HG03139 (cell line): ENCODE results near the gene POLR3GL.

Experiments used
- ATAC-seq: cut with Tn5 transposase; IDR thresholded peaks from one replicate; pipeline ENCODE4 v1.9.1; 2021; ENCODE audit not compliant: unreplicated experiment

Gene POLR3GL

DNA sequence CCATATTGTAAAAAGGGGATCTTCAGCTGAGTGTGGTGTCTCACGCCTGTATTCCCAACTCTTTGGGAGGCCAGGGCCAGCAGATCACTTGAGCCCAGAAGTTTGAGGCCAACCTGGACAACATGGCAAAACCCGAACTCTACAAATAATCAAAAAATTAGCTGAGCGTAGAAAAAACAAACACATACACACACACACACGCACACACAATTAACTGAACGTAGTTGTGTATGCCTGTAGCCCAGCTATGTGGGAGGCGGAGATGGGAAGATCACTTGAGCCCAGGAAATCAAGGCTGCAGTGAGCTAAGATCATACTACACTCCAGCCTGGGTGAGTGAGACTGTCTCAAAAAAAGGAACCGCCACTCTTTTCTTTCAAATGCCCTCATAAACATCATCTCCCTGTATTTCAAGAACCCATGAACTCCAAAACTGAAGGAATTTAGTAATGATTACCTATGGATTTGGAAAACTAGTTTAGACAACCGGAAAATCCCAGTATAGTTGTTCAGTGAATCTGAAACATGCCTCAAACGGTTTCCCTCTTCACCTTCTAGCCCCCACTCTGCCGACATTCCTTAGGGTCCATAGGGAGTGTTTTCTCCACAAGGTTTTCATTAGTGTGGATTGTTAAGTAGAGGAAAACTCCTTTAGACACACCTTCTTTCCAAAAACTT lies 27.4 kb downstream of the POLR3GL start:
- ATAC-seq, result no peak

DNA sequence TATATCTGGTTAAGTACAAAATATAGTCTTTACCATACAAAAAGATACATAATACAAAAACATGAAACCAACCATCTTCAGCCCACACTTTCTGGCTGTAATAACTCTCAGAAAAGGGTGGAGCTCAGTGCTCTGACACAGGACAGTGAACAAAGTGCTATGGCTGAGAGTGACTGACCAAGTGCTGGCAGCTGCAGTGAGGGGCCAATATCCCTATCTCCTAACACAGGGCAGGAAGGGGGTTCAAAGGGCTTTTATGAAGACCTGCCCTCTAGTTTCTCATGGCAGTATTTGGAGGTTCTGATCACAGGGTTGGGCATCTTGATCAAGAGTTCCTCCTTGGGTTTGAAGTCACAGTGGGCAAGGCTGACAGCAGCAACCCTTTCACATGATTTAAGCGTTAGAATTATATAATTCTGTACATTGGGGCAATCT lies 28.0 kb downstream of the POLR3GL start:
- ATAC-seq, result no peak

DNA sequence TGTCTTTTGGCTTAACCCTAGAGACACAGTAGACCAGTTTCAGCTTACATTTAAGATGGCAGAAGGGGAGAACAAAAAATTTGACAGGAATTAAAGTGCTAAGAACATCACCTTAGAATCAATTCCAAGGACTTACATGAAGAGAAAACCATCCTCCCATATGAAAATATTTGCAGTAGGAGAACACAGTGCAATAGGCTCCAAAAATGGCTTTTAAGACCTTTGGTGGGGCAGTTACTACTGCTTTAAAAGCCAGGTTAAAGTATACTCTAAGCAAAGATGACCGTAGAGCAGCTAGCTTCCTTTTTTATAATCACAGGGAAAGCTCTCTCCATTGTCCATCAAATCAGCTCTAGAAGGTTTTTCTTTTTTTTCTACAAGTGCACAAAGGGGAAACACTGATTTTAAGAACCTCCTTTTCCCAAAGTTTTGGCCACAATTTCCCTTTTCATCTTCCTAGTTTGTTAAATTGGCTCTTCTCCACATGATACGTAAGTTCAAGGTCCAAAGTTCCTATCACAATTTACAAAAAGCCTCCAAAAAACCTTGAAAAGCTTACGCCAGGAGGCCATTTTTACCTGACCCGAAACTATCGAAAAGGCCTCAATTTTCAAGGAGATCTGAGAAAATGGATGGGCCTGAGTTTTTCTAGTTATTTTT lies 28.6 kb downstream of the POLR3GL start:
- ATAC-seq, result no peak

DNA sequence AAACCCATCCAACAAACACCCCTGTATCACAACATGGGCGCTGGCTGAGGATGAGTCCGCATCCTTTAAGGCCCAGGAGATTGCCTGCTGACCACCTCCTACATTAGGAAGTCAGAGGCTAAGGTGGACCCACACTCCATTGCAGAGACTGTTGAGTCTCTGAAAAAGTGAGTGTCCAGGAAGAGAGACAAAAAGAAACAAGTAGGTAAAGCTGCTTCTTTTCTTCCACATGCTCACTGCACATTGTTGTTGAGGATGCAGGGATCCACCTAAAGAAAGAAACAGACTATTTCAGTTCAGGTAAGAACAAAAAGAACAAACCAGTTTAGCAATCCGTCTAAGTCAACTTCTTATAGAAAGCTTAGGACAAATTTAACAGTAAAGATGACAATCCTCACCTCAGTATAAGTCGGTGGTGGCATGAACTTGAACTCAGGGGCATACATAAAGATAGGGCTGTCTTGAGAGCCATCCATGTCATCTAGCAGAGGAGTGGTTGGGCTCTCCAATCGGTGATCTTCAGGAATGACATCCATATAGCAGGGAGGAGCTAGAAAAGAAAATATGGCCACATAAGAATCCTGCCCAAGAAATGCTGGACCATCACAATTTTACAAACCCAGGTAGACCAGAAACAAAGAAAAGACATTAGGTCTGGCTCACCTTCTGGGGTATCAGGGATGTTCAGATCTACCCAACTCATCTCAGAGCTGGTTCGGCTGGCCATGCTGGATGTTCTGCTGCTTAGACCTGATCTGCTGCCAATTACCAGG lies 29.3 kb downstream of the POLR3GL start:
- no peak for ATAC-seq

DNA sequence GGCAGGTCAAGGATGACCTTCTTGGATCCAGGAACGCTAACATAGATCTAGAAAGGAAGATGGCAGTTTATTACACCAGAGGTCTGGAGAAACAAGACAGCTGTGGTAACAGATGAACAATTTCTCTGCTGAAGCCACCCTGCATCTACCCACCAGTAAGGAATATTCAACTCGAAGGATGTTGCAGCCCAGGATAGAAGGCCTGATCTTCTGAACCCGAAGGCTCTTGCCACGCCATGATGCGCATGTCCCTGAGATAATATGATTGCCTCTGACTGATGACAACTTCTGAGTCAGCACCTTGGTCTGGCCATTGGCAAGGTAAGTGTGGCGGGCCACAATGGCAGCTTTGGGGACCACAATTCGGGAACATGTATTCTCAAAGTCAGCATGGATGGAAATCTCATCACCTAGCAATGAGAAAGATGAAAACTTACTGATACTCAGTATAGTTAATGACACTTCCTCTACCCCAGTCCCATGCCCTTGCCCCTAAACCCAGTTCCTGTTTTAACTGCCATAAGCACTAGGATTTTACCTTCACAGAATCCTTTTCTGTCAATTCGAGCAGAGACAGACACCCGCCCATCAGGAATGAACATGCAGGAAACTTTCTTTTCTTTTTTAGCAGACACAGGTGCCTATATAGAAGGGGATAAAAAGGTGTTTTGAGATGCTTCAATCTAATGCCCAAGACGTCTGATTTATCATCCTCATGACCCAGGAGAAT lies 30.1 kb downstream of the POLR3GL start:
- ATAC-seq, result no peak

DNA sequence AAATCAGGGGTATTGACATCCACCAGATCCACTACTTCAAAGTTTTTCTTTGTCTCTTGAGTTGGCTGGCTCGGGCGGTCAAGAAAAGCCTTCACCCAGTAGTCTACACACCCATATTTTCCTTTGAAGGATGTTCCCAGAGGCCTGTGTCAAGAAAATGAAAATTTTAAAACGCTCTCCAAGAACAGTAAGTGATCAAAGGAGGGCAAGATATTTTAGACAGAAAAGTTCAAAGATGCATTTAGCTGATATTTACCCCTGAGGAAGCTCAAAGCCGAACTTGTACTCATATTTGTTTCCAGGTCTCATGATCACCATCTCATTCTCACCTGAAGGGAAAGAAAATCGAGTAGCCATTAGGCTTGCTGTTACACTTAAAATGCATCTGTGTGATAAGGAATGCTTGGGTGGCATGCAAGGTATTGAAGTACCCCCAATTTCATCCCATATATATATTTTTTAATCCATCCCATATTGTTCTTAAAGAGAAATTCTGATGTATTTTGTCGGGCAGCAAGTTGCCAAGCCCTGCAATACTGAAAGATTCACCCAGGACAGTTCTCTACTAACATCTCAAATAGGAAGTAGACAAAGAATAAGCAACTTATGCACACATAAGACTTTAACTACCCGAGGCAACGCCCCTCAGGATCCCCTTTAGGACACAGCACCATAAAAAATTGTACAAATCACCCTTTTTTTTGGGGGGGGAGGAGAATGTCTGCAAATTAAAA lies 30.8 kb downstream of the POLR3GL start:
- no peak for ATAC-seq

DNA sequence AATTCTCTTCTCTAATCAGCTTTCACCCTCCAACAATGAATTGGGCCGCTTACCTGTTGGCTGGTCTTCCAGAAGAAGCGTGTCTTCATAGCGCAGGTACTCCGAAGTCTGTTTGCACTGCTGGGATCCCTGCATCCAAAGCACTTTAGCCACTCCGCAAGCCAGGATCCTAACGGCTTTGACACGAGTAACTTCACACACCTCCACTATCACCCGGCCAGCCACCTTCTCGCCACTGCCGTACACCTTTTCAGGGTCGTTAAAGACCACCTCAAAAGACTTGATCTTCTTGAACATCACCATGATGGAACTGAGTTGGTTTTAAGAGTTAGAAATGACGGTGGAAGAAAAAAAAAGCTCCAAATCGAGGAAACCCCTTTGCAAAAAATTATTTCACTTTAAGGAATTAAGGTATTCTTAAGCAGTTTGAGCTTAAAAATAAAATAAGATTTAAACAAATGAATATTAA lies 31.5 kb downstream of the POLR3GL start:
- ATAC-seq, result no peak

DNA sequence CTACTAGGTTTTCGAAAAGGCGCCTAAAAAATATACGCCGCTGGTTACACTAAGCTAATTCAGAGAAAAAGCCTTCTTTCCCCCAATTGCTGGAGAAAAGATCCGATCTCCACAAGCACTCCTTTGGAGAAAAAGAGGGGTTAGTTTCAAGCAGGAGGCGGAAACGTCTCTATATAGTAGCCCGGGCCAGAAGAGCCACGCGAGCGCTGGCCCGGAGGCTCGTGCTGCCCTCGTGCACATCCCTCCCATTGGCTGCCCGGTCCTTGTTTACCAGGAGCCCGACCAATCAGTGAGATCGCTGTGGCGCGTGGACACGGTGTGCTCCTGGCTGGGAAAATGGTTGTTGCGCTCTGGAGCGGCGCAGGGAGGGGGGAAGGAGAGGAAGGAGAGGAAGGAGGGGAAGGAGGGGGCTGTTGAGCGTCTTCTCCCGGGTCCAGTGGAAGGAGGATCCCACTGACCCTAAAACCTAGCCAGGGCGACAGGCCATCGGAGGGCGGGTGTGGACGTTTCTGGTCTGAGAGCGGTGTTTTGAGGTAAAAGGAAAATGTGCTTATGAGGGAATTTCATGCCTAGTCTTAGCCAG lies 32.0 kb downstream of the POLR3GL start, which contains the start of gene TXNIP:
TSS of gene TXNIP (minus strand) at position 147 of the 583 bp plus-strand sequence. CDS start 313 bp downstream, outside the sequence.
- peak; percentile 88 for ATAC-seq

DNA sequence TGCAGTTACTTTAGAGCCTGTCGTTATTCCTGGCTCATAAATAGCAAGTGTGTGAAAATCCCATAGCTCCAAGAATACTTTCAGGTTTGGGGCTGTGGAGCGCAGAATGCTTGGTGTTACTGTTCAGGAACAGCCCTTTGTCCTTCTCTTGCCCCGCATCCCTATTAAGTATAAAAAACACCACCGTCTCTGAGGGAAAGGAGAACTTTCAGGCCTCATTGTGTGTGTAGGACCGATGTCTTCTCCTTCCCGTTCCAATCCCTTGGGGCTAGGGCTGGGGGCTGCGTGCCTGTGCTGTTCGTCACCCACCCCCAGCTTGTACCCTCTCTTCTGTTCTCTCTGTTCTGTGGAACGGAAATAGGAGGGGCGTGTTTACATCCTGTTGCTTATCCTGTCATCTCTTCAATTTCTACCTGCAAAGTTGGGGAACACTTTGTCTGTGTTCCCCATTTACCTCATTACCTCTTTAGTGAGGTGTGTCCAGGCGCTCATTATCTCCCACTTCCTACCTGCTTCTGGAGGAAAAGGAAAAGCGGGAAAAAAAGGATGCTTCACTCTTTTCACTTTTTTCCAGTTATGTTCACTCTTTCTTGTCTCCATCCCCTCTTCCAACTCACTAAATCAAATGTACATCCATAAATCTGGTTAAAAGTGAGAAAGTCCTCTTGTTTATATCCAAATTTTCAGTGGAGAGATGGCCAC lies 32.7 kb downstream of the POLR3GL start:
- ATAC-seq, result peak; percentile 20

DNA sequence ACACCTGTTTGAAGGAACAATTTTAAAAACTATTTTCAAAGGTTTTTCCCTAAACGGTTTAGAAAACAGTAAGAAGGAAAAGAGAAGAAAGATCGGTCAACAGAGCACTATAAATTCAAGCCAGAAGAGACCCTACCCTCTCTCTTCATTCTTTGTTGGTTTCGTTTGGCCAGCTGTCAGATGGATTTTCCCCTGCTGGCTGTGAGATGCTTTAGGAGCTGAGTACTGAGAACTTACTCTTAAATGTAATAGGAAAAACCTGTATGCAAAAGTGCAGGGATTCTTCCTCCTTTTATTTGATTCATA lies 33.2 kb downstream of the POLR3GL start:
- ATAC-seq, result no peak

DNA sequence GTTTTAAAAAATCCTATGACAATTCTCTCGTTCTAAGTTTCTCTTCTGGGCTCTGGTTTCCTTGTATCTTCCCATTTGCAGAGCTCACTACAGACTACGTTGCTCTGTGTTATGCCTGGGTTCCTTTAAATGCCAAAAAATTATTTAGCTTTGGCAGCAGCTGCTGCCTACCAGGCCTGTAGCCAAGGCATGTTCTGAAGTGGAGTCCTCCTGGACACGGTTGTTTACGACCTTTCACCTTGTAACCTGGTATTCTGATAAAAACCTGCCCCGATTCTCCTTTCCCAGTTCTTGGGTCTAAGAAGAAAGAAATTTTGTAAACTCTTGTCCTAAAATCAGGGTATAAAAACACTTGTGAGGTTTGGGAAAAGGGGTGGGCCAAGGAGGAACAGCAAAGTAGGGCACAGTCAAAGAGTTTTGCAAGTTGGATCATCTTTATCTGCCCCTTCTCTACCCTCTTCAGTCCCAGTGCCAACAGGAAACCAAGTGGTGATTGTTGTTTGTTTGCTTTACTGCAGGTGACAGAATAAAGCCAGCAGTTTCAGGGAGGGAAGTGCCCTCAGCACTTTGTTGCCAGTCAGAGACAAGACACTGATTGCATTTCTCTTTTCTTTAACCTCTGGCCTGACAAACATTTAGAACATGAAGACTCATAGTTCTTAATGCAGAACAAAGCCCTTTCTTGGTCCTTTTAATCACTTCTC lies 35.0 kb downstream of the POLR3GL start:
- ATAC-seq, result no peak

DNA sequence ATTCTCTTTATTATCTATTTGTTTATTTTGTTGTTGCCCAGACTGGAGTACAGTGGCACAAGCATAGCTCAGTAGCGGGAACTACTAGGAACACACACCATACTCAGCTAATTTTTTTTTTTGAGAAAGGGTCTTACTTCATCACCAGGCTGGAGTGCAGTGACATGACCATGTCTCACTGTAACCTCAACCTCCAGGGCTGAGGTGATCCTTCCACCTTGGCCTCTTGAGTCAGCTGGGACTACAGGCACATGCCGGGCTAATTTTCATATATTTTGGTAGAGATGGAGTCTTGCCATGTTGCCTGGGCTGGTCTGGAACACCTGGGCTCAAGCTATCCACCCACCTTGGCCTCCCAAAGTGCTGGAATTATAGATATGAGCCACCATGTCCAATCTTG lies 37.2 kb downstream of the POLR3GL start:
- no peak for ATAC-seq

DNA sequence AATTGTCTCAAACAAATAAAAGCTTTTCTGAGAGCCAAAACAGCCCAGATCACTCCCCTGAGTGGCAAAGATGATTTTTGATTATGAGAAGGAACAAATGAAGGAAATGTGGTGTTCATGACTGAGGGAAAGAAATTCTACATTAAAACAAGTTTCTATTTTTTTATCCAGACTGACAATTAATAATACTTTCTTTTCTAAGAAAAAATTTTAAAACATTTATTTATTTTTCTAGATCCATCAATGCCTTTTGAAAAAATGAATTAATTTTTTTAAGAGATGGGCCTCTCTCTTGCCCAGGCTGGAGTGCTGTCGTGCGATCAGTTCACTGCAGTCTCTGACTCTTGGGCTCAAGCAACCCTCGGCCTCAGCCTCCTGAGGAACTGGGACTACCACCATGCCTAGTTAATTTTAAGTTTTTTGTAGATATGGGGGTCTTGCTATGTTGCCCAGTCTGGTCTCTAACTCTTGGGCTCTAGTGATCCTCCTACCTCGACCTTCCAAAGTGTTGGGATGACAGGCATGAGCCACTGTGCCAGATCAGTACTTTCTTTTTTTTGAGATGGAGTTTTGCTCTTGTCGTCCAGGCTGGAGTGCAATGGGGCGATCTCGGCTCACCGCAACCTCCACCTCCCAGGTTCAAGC lies 43.1 kb downstream of the POLR3GL start:
- no peak for ATAC-seq

DNA sequence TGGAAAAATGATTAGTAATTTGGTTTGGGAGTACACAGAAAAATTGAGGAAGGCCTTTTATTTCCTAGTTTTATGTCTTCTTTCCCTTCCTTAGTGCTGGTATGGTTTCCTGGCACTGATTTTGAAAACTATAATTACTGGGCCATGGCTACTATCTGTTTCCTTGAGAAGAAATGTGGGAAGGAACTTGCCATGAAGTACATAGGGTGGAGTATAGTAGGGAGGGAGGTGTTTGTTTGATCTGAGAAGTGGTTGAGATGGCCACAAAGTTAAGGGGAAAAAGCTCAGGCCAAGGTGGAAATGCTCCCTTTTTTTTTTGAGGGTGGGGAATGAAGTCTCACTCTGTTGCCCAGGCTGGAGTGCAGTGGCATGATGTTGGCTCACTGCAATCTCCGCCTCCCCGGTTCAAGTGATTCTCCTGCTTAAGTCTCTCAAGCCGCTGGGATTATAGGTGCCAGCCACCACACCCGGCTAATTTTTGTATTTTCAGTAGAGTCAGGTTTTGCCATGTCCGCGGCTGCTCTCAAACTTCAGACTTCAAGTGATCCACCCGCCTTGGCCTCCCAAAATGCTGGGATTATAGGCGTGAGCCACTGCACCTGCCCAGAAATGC lies 45.7 kb downstream of the POLR3GL start:
- no peak for ATAC-seq

DNA sequence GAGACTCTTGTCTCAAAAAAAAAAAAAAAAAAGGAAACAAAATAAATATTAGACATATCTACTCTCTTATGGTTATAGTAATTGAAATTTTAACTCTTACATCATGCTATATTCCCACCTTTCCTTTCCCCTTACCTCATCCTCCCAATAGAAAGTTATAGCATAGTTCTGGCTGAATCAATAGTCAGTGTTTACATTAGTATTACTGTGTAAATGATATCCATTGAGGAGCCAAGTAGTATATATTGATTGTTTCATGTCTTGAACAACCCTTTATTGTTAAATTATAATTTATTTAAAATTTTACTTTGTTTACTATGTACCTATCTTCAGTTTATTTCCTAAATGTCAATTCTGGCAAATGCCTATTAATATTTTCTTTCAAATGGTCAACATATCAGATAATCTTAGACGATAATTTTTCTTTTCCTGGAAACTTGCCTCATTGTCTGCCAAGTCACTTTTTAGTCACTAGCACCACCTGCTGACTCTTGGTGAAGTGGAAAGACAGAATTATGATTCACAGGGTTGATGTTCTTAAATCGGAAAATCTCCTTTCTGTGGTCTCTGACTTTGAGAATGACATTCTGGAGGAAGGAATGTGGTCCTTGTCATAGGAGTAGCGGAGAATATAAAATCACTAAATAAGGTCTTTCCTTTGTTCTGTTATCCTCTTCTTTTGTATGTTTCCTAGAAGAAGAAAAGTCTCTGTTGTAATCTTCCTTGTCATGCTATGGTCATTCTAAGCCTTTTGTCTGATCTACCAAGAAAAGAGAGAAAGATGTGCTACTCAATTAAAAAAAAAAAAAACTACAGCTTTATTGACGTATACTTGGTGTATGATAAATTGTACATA lies 48.4 kb downstream of the POLR3GL start:
- no peak for ATAC-seq

DNA sequence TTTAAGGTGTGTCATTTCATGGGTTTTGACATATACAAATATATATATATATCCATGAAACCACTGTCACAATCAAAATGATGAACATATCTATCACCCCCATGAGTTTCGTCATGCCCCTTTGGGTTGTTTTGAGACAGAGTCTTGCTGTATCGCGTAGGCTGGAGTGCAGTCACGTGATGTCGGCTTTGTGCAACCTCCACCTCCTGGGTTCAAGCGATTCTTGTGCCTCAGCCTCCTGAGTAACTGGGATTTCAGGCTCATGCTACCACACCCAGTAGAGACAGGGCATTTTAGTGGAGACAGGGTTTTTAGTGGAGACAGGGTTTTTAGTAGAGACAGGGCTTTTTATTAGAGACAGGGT lies 49.1 kb downstream of the POLR3GL start:
- ATAC-seq, result no peak

DNA sequence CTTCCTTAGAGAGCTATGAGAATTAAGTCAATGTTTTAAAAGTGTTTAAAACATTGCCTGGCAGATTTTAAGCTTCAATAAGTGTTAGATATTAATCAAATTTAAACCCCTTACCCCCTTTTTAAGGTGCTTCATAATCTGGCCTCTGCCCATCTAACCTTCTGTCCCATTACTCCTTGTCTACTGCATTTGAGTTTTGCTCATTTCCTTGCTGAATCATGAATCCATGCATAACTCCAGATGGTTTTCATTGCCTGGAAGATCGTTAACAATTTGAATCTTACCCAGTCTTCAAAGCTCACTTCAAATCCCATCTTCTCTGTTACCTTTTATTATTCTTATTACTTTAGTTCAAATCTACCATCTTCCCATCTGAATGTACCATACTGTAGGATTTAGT lies 52.4 kb downstream of the POLR3GL start:
- no peak for ATAC-seq
